ENCODE measurements around the gene TMEM132C. TPM values are rescaled to one million over a fixed set of nuclear protein-coding genes. Genes with fewer than 3 reads are reported as not detected.

The TMEM132C gene
- total and polyA plus RNA-seq, 2 of the 8 experiments (the other 6 are each of a cell fraction or from before 2014, with no cell fraction given) = 0.23 to 0.76 TPM

GRCh38 chr12:128606538-128606937 is 339.6 kb downstream of the TMEM132C start:
- 90% methylated on average over 3 of the region's 3 CpGs; no CpG with 5 or more reads in 1 of the 2 experiments for WGBS, 2 experiments (ENCODE audit: extremely low coverage in 1 of 2, insufficient coverage in 1 of 2, insufficient read length in 1 of 2, insufficient replicate concordance in 2 of 2, low coverage in 1 of 2, low lambda C conversion rate in 2 of 2, missing lambda C conversion rate in 1 of 2)
- Histone ChIP-seq H3K9ac (replicated peaks in 1 of 4; ENCODE audit: extremely low read depth in 1 of 4, low read depth in 3 of 4, low read length in 3 of 4) (no peak overlapping the region), H3K4me2 (ENCODE audit: insufficient read depth in 1 of 2, low read depth in 2 of 2, low read length in 2 of 2) (no peak overlapping the region), H4K5ac (ENCODE audit: insufficient read length, low read depth, low read length) (no peak overlapping the region), H3K56ac (replicated peaks; ENCODE audit: insufficient read length, low read depth, low read length) (no peak overlapping the region), H2AK5ac (ENCODE audit: low read depth, low read length) (no peak overlapping the region), H2BK5ac (ENCODE audit: low read depth, low read length) (no peak overlapping the region), H3K18ac (ENCODE audit: extremely low read depth, low read length) (no peak overlapping the region), H3K36me3 (ENCODE audit: control insufficient read depth in 2 of 4, insufficient read depth in 4 of 4, low read length in 3 of 4) (no peaks in the 10 kb centered on the region), H3K23me2 (ENCODE audit: low read depth, low read length) (peaks cover 4% of the 10 kb centered on the region; the same call in 1 of the 2 replicates), H3K4ac (replicated peaks; ENCODE audit: insufficient read length, low read depth, low read length) (no peak overlapping the region), H3K79me1 (ENCODE audit: low read depth, low read length) (no peaks in the 10 kb centered on the region), H3K23ac (ENCODE audit: insufficient read length) (no peak overlapping the region), H3K14ac (ENCODE audit: insufficient read length) (no peak overlapping the region), H2BK120ac (replicated peaks; ENCODE audit: low read depth, low read length) (no peak overlapping the region), H3K4me3 (ENCODE audit: extremely low read depth in 1 of 4, insufficient read depth in 2 of 4, low read depth in 3 of 4, low read length in 4 of 4) (no peak overlapping the region), H3K4me1 (replicated peaks in 1 of 4; ENCODE audit: control insufficient read depth in 3 of 4, insufficient read depth in 4 of 4, low read length in 3 of 4) (peaks cover 0 to 4% (median 1%) of the 10 kb centered on the region in 4 experiments; a peak in 4 of 7 replicates), H4K20me1 (replicated peaks in 1 of 2; ENCODE audit: control insufficient read depth in 1 of 2, insufficient read depth in 2 of 2, low read length in 2 of 2) (no peaks in the 10 kb centered on the region), H2BK15ac (ENCODE audit: low read length) (no peak overlapping the region), H3K9me3 (ENCODE audit: insufficient read depth in 2 of 2, low read depth in 1 of 2, low read length in 1 of 2) (no peaks in the 10 kb centered on the region), H2BK20ac (ENCODE audit: low read length) (no peak overlapping the region), H2AFZ (ENCODE audit: low read length) (no peak overlapping the region), H4K8ac (ENCODE audit: extremely low read depth, insufficient read depth, low read length) (no peak overlapping the region), H2BK12ac (ENCODE audit: low read depth, low read length) (no peak overlapping the region), H3K79me2 (ENCODE audit: control insufficient read depth in 1 of 2, insufficient read depth in 2 of 2, low read length in 2 of 2) (no peaks in the 10 kb centered on the region), H3K27ac (ENCODE audit: low read depth, low read length) (no peak overlapping the region), H4K91ac (replicated peaks; ENCODE audit: insufficient read length, low read length) (no peak overlapping the region), H3K27me3 (replicated peaks in 1 of 4; ENCODE audit: control insufficient read depth in 3 of 4, extremely low read depth in 1 of 4, insufficient read depth in 3 of 4, low read length in 3 of 4) (no peaks in the 10 kb centered on the region)
- ChIA-PET CTCF (ENCODE audit: partially characterized antibody) (interaction anchor here (0.8 to 2.2 kb wide), 2 partner anchors 16 to 23 kb away, joined by 3 to 10 read pairs; no protein-coding TSS in a partner anchor), POLR2A (ENCODE audit: partially characterized antibody) (no interaction called here)
- FAIRE-seq (no peak), DNase-seq (ENCODE audit: low read depth in 1 of 2, low spot score in 2 of 2) (no peak)
- TF ChIP-seq JUN (IDR thresholded peaks at IDR 0.05; ENCODE audit: low read depth, low read length) (no peak), EGR1 (IDR thresholded peaks at IDR 0.05; ENCODE audit: borderline replicate concordance, low read depth, low read length) (no peak), ZNF274 (IDR thresholded peaks at IDR 0.05; ENCODE audit: borderline replicate concordance, extremely low read depth, low read length) (no peak), KDM5A (IDR thresholded peaks at IDR 0.05; ENCODE audit: low read length) (no peak), ASH2L (IDR thresholded peaks at IDR 0.05; ENCODE audit: low read length) (no peak), PHF8 (conservative IDR thresholded peaks at IDR 0.05; ENCODE audit: low read depth, low read length) (no peak), TBP (IDR thresholded peaks at IDR 0.05; ENCODE audit: low read depth, low read length) (no peak), EZH2 (IDR thresholded peaks at IDR 0.05; ENCODE audit: low read depth, low read length, severe bottlenecking) (no peak), SUZ12 (IDR thresholded peaks at IDR 0.05; ENCODE audit: low read length) (no peak), BRCA1 (IDR thresholded peaks at IDR 0.05; ENCODE audit: low read depth, low read length) (no peak)
- TF ChIP-seq, protein P1, sequence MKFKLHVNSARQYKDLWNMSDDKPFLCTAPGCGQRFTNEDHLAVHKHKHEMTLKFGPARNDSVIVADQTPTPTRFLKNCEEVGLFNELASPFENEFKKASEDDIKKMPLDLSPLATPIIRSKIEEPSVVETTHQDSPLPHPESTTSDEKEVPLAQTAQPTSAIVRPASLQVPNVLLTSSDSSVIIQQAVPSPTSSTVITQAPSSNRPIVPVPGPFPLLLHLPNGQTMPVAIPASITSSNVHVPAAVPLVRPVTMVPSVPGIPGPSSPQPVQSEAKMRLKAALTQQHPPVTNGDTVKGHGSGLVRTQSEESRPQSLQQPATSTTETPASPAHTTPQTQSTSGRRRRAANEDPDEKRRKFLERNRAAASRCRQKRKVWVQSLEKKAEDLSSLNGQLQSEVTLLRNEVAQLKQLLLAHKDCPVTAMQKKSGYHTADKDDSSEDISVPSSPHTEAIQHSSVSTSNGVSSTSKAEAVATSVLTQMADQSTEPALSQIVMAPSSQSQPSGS (IDR thresholded peaks at IDR 0.05; ENCODE audit: low read length) = no peak
- TF ChIP-seq, protein P2, sequence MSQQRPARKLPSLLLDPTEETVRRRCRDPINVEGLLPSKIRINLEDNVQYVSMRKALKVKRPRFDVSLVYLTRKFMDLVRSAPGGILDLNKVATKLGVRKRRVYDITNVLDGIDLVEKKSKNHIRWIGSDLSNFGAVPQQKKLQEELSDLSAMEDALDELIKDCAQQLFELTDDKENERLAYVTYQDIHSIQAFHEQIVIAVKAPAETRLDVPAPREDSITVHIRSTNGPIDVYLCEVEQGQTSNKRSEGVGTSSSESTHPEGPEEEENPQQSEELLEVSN (IDR thresholded peaks at IDR 0.05) = no peak
